ENCODE measurements around the gene ZNF462.

The ZNF462 gene

DNA sequence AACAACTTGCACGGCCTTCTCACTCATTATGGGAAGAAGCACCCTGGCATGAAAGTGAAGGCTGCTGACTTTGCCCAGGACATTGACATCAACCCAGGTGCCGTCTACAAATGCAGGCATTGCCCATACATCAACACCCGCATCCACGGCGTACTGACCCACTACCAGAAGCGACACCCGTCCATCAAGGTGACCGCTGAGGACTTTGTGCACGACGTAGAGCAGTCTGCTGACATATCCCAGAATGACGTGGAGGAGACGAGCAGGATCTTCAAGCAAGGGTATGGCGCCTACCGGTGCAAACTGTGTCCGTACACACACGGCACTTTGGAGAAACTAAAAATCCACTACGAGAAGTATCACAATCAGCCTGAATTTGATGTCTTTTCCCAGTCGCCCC lies 65.4 kb downstream of the ZNF462 start:
- TF ChIP-seq, protein P1, sequence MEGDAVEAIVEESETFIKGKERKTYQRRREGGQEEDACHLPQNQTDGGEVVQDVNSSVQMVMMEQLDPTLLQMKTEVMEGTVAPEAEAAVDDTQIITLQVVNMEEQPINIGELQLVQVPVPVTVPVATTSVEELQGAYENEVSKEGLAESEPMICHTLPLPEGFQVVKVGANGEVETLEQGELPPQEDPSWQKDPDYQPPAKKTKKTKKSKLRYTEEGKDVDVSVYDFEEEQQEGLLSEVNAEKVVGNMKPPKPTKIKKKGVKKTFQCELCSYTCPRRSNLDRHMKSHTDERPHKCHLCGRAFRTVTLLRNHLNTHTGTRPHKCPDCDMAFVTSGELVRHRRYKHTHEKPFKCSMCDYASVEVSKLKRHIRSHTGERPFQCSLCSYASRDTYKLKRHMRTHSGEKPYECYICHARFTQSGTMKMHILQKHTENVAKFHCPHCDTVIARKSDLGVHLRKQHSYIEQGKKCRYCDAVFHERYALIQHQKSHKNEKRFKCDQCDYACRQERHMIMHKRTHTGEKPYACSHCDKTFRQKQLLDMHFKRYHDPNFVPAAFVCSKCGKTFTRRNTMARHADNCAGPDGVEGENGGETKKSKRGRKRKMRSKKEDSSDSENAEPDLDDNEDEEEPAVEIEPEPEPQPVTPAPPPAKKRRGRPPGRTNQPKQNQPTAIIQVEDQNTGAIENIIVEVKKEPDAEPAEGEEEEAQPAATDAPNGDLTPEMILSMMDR (IDR thresholded peaks at IDR 0.05; ENCODE audit: low read depth, low read length): no peak
- no peak for DNase-seq (ENCODE audit: extremely low read depth, low read depth)

DNA sequence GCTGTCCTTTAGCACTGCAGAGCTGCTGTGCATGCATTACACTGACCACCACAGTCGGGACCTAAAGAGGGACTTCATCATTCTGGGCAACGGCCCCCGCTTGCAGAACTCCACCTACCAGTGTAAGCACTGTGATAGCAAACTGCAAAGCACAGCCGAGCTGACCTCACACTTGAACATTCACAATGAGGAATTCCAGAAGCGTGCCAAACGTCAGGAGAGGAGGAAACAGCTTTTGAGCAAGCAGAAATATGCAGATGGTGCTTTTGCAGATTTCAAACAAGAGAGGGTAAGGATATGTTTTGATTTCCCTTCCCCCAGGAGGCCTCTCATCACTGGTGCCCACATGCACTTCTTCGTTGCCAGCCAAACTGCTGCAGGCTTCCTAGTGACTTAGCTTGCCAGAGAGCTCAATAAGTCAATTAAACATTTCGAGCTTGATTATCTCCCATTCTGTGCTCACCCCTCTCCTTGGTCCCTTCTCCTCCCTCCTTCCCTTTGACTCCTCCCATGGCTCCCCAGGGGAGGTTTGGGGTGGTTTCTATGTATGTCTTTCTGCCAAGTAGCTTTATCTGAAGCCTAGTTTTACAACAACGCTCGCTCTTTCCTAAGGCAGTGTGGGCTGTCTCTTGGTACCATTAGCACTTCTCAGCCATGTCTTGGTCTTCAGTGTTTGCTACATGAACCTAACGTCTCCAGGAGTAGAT lies 66.7 kb downstream of the ZNF462 start:
- TF ChIP-seq, protein P1 (IDR thresholded peaks at IDR 0.05; ENCODE audit: low read depth, low read length): no peak

DNA sequence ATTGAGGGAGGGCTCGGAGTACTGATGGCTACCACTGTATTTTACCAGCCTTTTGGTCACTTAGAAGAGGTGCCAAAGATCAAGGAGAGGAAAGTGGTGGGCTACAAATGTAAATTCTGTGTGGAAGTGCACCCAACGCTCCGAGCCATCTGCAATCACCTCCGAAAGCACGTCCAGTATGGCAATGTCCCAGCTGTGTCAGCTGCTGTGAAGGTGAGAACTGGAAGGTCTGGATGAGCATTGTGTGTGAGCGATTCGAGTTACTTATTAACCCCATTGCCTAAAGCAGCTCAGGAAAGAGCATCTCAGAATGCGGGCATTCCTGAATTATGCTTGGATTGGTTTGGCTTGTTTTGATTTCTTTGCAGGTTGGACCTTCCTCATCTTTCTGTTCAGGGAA lies 67.5 kb downstream of the ZNF462 start:
- no peak for DNase-seq (ENCODE audit: extremely low read depth, low read depth)
- TF ChIP-seq, protein P1 (IDR thresholded peaks at IDR 0.05; ENCODE audit: low read depth, low read length): no peak

More for the DNA sequence above, 66.7 kb downstream of the ZNF462 start:
- DNase-seq (ENCODE audit: extremely low read depth, low read depth): no peak

DNA sequence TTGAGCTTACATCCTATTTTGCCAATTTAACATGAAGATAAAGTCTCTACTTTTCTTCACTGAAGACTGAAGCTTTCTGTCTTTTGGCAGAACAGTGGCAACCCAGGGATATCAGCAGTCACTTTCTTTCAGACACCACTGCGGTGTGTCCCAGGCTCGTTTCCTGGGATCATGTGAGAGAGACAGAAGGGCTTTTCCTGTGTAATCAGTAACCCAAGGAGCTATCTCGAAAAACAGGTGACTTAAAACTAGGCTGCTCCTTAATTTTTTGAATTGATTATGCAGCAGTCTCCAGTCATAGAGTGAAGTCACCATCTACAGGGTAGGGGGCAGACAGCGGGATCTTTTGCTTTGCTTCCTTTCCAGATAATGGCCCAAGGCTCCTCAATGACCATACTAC lies 68.5 kb downstream of the ZNF462 start:
- DNase-seq (ENCODE audit: extremely low read depth, low read depth): no peak
- TF ChIP-seq, protein P1 (IDR thresholded peaks at IDR 0.05; ENCODE audit: low read depth, low read length): no peak

DNA sequence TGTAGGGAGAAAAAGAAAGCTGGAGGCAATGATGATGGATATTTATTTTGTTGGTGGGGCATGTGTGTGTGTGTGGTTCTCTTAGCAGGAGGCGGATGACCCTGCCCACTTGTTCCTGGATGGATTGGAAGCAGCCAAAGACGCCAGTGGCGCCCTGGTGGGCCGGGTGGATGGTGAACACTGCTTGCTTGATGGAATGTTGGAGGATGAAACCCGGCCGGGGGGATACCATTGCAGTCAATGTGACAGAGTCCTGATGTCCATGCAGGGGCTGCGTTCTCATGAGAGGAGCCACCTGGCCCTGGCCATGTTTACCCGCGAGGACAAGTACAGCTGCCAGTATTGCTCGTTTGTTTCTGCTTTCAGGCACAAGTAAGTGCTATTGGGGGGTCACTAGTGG lies 69.2 kb downstream of the ZNF462 start:
- TF ChIP-seq, protein P1 (IDR thresholded peaks at IDR 0.05; ENCODE audit: low read depth, low read length): no peak
- no peak for DNase-seq (ENCODE audit: extremely low read depth, low read depth)

DNA sequence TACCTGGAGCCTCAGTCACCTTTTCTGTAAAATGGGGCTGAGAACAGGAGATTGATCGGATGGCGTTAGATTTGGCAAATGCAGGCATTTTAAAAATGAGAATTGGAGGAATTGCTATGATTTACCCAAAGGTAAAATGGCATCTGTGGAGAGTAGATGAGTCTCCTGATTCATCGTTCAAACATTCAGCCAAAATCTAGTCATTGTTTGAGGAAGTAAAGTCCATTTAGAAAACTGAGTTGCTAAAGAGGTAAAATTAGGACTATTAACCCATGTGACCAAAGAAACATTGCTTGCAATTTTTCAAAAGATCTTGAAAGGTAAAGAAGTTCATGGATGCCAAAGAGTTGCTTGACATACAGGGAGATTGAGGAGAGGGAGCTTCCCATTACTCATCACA lies 69.7 kb downstream of the ZNF462 start:
- no peak for DNase-seq (ENCODE audit: extremely low read depth, low read depth)
- TF ChIP-seq, protein P1 (IDR thresholded peaks at IDR 0.05; ENCODE audit: low read depth, low read length): no peak

DNA sequence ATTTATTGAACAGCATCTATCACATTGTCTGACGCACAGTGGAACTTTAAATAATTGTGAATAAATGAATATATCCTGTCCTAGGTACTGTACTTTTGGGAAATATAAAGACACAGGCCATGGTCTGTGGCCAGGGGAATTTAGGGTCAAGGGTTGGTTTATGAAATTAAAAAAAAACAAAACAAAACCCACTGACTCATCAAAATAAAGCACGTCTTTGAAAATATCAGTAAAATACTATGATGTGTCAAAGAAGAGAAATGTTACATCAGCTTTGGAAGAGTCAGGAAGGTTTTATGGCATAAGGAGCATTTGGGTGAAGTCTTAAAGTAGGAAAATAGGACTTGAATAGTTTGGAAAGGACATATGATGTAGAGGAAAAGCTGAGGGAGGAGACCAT lies 70.5 kb downstream of the ZNF462 start:
- no peak for DNase-seq (ENCODE audit: extremely low read depth, low read depth)
- TF ChIP-seq, protein P1 (IDR thresholded peaks at IDR 0.05; ENCODE audit: low read depth, low read length): no peak
